ENCODE data around the gene ZBTB20. TPM values are rescaled to one million over a fixed set of nuclear protein-coding genes. Genes with fewer than 3 reads are reported as not detected.

The ZBTB20 gene
- polyA plus RNA-seq, 1 of the 3 experiments (the other 2 are of a cell fraction), result 0.43 TPM

DNA sequence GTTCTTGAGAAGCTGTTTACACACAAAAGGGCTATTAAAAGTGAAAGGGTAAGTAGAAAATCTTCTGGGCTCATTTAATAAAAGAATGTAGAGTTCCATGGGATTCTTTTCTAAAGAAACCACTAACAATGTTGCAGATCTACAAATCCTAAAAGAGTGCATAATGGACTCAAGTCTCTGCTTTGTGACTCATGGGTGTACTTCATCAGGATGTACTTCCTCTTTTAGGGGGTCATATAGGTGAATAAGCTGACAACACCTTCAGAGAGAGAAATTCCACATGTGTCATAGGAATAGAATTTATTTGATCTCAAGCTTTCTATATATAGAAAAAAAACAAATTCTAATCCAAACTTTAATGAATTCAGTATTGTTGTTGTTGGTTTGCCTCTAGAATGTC lies 497.8 kb downstream of the ZBTB20 start:
- Histone ChIP-seq H3K9me3 (peaks cover 4% of the 10 kb centered on the region; the same call in 1 of the 2 replicates), H3K4me1 (ENCODE audit: control insufficient read depth in 1 of 2, insufficient read depth in 2 of 2, low read depth in 1 of 2, low read length in 1 of 2) (peaks cover 0 to 30% of the 10 kb centered on the region in 2 experiments; a peak in 3 of 4 replicates), H3K4me2 (no peak overlapping the region), H4K20me1 (ENCODE audit: insufficient read depth) (no peaks in the 10 kb centered on the region), H3K9ac (no peak overlapping the region), H3K36me3 (replicated peaks in 1 of 2; ENCODE audit: control insufficient read depth in 1 of 2, insufficient read depth in 2 of 2, low read length in 1 of 2) (peaks cover 0 to 3% of the 10 kb centered on the region in 2 experiments), H3K27ac (ENCODE audit: low read depth in 2 of 2, low read length in 1 of 2) (peak overlapping the region; percentile 22 to 81; a peak in 3 of 4 replicates), H3K9me2 (no peaks in the 10 kb centered on the region), H2AFZ (ENCODE audit: low read depth) (no peak overlapping the region), H3K4me3 (ENCODE audit: low read depth in 2 of 2, low read length in 1 of 2) (no peak overlapping the region), H3K79me2 (ENCODE audit: insufficient read depth) (no peaks in the 10 kb centered on the region), H3K27me3 (ENCODE audit: insufficient read depth) (no peaks in the 10 kb centered on the region), H3F3A (replicated peaks; ENCODE audit: insufficient read depth) (peaks cover 27% of the 10 kb centered on the region)
- DNase-seq, result no peak
- POLR2A ChIA-PET, result no interaction called here
- TF ChIP-seq FOXM1 (IDR thresholded peaks at IDR 0.05; ENCODE audit: low read depth) (no peak), RFX5 (IDR thresholded peaks at IDR 0.05; ENCODE audit: low read length) (no peak), ELF1 (IDR thresholded peaks at IDR 0.05) (no peak), FOSL2 (IDR thresholded peaks at IDR 0.05; ENCODE audit: borderline replicate concordance, low read depth) (peak; percentile 59; the same call in 1 of the 2 replicates), JUND (IDR thresholded peaks at IDR 0.05) (peak; percentile 49; the same call in 1 of the 2 replicates), YY1 (IDR thresholded peaks at IDR 0.05; ENCODE audit: low read depth) (no peak), NRF1 (IDR thresholded peaks at IDR 0.05; ENCODE audit: low read depth, low read length) (no peak), TCF12 (IDR thresholded peaks at IDR 0.05) (peak; percentile 25; the same call in 1 of the 2 replicates), CTCF (IDR thresholded peaks at IDR 0.05) (no peak), MXI1 (IDR thresholded peaks at IDR 0.05; ENCODE audit: low read depth, low read length) (no peak), MEF2A (IDR thresholded peaks at IDR 0.05; ENCODE audit: borderline replicate concordance, low read depth) (0 out of 2 replicates have a peak, but pooled peaks have one; percentile 55), TEAD4 (IDR thresholded peaks at IDR 0.05; ENCODE audit: borderline replicate concordance, insufficient read depth) (0 out of 2 replicates have a peak, but pooled peaks have one; percentile 16), PBX3 (IDR thresholded peaks at IDR 0.05) (peak; percentile 18; the same call in 1 of the 2 replicates)
- CTCF ChIA-PET, result interaction anchor here (1.3 kb wide), 1 partner anchor 9 kb away, joined by 4 read pairs; no protein-coding TSS in a partner anchor

DNA sequence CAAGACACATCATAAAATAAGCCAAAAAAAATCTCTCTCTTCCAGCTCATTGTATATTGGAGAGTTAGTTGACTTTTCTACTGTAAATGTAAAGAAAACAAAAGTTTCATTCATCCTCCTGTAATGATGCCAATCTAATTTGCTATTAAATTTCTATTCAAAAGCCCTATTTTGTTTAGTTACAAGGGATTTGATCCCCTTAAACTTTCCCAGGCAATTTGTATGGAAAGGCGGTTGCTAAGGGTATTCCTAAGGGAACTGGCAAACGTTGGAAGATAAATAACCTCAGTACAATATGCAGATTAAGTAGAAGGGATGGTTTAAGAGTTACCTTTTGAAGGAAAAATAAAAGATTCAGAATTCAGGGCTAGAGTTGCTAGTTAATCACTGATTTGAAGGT lies 500.6 kb downstream of the ZBTB20 start:
- Histone ChIP-seq H3K4me1 (ENCODE audit: control insufficient read depth in 1 of 2, insufficient read depth in 2 of 2, low read depth in 1 of 2, low read length in 1 of 2) (peaks cover 0 to 30% of the 10 kb centered on the region in 2 experiments; a peak in 3 of 4 replicates), H3K9me2 (no peaks in the 10 kb centered on the region), H2AFZ (ENCODE audit: low read depth) (no peak overlapping the region), H3K4me2 (no peak overlapping the region), H3F3A (replicated peaks; ENCODE audit: insufficient read depth) (peaks cover 22% of the 10 kb centered on the region), H4K20me1 (ENCODE audit: insufficient read depth) (no peaks in the 10 kb centered on the region), H3K27me3 (ENCODE audit: insufficient read depth) (no peaks in the 10 kb centered on the region), H3K79me2 (ENCODE audit: insufficient read depth) (no peaks in the 10 kb centered on the region), H3K4me3 (ENCODE audit: low read depth in 2 of 2, low read length in 1 of 2) (no peak overlapping the region), H3K9ac (no peak overlapping the region), H3K36me3 (replicated peaks in 1 of 2; ENCODE audit: control insufficient read depth in 1 of 2, insufficient read depth in 2 of 2, low read length in 1 of 2) (peaks cover 0 to 3% of the 10 kb centered on the region in 2 experiments), H3K27ac (ENCODE audit: low read depth in 2 of 2, low read length in 1 of 2) (no peak overlapping the region), H3K9me3 (no peaks in the 10 kb centered on the region)
- ChIA-PET POLR2A (no interaction called here), CTCF (no interaction called here)
- 91% methylated on average over 2 of the region's 2 CpGs for WGBS (ENCODE audit: low lambda C conversion rate)
- TF ChIP-seq JUND (IDR thresholded peaks at IDR 0.05) (no peak), RXRA (IDR thresholded peaks at IDR 0.05; ENCODE audit: borderline replicate concordance, low read depth) (no peak), PBX3 (IDR thresholded peaks at IDR 0.05) (no peak), RAD21 (IDR thresholded peaks at IDR 0.05; ENCODE audit: low read length) (no peak), MAX (IDR thresholded peaks at IDR 0.05; ENCODE audit: low read depth) (no peak), NFIC (IDR thresholded peaks at IDR 0.05; ENCODE audit: borderline replicate concordance) (no peak), EP300 (IDR thresholded peaks at IDR 0.05; ENCODE audit: borderline replicate concordance in 1 of 2, low read depth in 1 of 2, low read length in 1 of 2) (no peak), EZH2phosphoT487 (IDR thresholded peaks at IDR 0.05; ENCODE audit: borderline replicate concordance, low read depth) (no peak), TAF1 (IDR thresholded peaks at IDR 0.05; ENCODE audit: borderline replicate concordance, low read depth, low read length) (no peak), FOSL2 (IDR thresholded peaks at IDR 0.05; ENCODE audit: borderline replicate concordance, low read depth) (no peak), GATA2 (CRISPR knock-in tag; IDR thresholded peaks at IDR 0.05) (no peak), FOXJ3 (CRISPR knock-in tag; IDR thresholded peaks at IDR 0.05) (no peak)
- DNase-seq, result no peak

Measured in SK-N-SH (cell line).